Measurements from ENCODE around the gene PPM1F. TPM values are rescaled to one million over a fixed set of nuclear protein-coding genes. Genes with fewer than 3 reads are reported as not detected.
"Not testable (repeated sequence)": the region's sequence is repeated elsewhere in the genome, so short reads cannot be mapped to it uniquely, and the experiment has no call there.

Gene PPM1F
- total RNA-seq, 1 donor from 2014 or later = 35.6 TPM

- H3K4me1 ChIP-seq = no peaks in the 10 kb centered on the region
These were observed 76.0 kb downstream of the PPM1F start for GRCh38 chr22:21876486-21877176.

GRCh38 chr22:21874953-21875352 is 77.7 kb downstream of the PPM1F start:
- H3K27ac ChIP-seq; H3K4me3 ChIP-seq; H3K4me1 ChIP-seq; H3K36me3 ChIP-seq; H3K9me3 ChIP-seq; H3K27me3 ChIP-seq; intact Hi-C loops (cut with DNase I); DNase-seq (ENCODE audit: extremely low spot score in 2 of 2): not testable (repeated sequence)

More at GRCh38 chr22:21876486-21877176, 76.0 kb downstream of the PPM1F start:
- Histone ChIP-seq H3K27ac (no peak overlapping the region), H3K27me3 (no peaks in the 10 kb centered on the region), H3K4me3 (no peak overlapping the region), H3K9me3 (no peaks in the 10 kb centered on the region), H3K36me3 (no peaks in the 10 kb centered on the region)
- DNase-seq (ENCODE audit: extremely low spot score in 2 of 2) = no peak
- intact Hi-C loops (cut with DNase I) = no loop called here
- TF ChIP-seq POLR2A (IDR thresholded peaks at IDR 0.05) = no peak
- no peak for TF ChIP-seq POLR2AphosphoS5 (IDR thresholded peaks at IDR 0.05; ENCODE audit: insufficient read depth in 1 of 2, low read depth in 1 of 2)
- TF ChIP-seq, protein P1, sequence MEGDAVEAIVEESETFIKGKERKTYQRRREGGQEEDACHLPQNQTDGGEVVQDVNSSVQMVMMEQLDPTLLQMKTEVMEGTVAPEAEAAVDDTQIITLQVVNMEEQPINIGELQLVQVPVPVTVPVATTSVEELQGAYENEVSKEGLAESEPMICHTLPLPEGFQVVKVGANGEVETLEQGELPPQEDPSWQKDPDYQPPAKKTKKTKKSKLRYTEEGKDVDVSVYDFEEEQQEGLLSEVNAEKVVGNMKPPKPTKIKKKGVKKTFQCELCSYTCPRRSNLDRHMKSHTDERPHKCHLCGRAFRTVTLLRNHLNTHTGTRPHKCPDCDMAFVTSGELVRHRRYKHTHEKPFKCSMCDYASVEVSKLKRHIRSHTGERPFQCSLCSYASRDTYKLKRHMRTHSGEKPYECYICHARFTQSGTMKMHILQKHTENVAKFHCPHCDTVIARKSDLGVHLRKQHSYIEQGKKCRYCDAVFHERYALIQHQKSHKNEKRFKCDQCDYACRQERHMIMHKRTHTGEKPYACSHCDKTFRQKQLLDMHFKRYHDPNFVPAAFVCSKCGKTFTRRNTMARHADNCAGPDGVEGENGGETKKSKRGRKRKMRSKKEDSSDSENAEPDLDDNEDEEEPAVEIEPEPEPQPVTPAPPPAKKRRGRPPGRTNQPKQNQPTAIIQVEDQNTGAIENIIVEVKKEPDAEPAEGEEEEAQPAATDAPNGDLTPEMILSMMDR (IDR thresholded peaks at IDR 0.05) = no peak

DNA sequence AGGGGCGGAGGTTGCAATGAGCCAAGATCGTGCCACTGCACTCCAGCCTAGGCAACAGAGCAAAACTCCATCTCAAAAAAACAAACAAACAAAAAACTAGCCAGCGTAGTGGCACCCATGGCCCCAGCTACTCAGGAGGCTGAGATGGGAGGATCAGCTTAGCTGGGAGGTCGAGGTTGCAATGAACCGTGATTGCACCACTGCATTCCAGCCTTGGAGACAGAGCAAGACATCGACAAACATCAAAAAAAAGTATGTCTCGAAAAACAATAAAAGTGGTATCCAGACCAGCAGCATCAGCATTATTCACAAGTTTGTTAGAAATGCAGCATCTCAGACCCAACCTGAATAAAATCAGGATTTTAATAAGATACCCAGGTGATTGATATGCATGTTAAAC is 79.0 kb downstream of the PPM1F start:
- no peak for DNase-seq (ENCODE audit: extremely low spot score in 2 of 2)
- H3K27ac ChIP-seq = no peak overlapping the region
- H3K27me3 ChIP-seq = no peaks in the 10 kb centered on the region
- no peaks in the 10 kb centered on the region for H3K36me3 ChIP-seq
- no peak overlapping the region for H3K4me3 ChIP-seq
- no peak for TF ChIP-seq POLR2AphosphoS5 (IDR thresholded peaks at IDR 0.05; ENCODE audit: insufficient read depth in 1 of 2, low read depth in 1 of 2)
- TF ChIP-seq, protein P1 (IDR thresholded peaks at IDR 0.05) = no peak
- no peak for TF ChIP-seq POLR2A (IDR thresholded peaks at IDR 0.05)
- H3K4me1 ChIP-seq = no peaks in the 10 kb centered on the region
- H3K9me3 ChIP-seq = no peaks in the 10 kb centered on the region
- intact Hi-C loops (cut with DNase I) = no loop called here

DNA sequence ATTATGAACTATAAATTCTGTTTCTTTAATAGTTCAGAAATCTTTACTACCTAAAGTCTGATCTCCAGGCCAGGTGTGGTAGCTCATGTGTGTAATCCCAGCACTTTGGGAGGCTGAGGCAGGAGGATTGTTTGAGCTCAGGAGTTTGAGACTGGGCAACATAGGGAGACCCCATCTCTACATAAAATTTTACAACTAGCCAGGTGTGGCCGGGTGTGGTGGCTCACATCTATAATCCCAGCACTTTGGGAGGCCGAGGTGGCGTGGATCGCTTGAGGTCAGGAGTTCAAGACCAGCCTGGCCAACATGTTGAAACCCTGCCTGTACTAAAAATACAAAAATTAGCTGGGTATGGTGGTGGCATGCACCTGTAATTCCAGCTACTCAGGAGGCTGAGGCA is 79.9 kb downstream of the PPM1F start:
- H3K36me3 ChIP-seq; DNase-seq (ENCODE audit: extremely low spot score in 2 of 2); intact Hi-C loops (cut with DNase I); H3K27ac ChIP-seq; H3K9me3 ChIP-seq; H3K27me3 ChIP-seq; H3K4me1 ChIP-seq; H3K4me3 ChIP-seq: not testable (repeated sequence)

Other genes with a start within 250 kb of the PPM1F start
- 4.9 TPM for gene YPEL1, start 217.1 kb downstream of the PPM1F start, total RNA-seq
- gene MAPK1, start 85.2 kb downstream of the PPM1F start, total RNA-seq = 44.9 TPM
- gene TOP3B, start 29.9 kb upstream of the PPM1F start, total RNA-seq = 42.7 TPM